Endothelial cell of umbilical vein (primary cell): Measurements from ENCODE around the gene SNAI3.

Source experiments
- CTCF ChIP-seq, 2 donors: IDR thresholded peaks; 1 replicate in 1 of 2; 2 replicates in 1 of 2; pipeline ENCODE4 v1.5.1; 2011; ENCODE audit warnings: low read length in 2 of 2, mild to moderate bottlenecking in 2 of 2, moderate library complexity in 2 of 2, control low read depth in 1 of 2, inconsistent platforms in 1 of 2, low read depth in 1 of 2; ENCODE audit not compliant: insufficient read depth in 1 of 2; ENCODE audit errors: extremely low read depth in 1 of 2
- POLR2AphosphoS5 ChIP-seq: IDR thresholded peaks from 2 replicates; pipeline ENCODE4 v1.6.1; 2012; ENCODE audit warnings: low read depth, mild to moderate bottlenecking, control low read depth, low read length, moderate library complexity; ENCODE audit not compliant: insufficient read depth

GRCh38 chr16:88669980-88670379, 16.3 kb downstream of the SNAI3 start:
- TF ChIP-seq POLR2AphosphoS5 (no peak), CTCF (IDR thresholded peaks at IDR 0.05; ENCODE audit: extremely low read depth in 1 of 2, insufficient read depth in 1 of 2, low read depth in 1 of 2, low read length in 2 of 2) (no peak)
